Activated CD4-positive, alpha-beta T cell treated with anti-CD3 and anti-CD28 coated beads, Interleukin-2, Interleukin-4, amounts not matched to agents 100 ng/mL and 50 ng/mL, durations not matched to agents 16 hours and 8 hours (primary cell): Measurements from ENCODE around the gene FRAT1.

Experiments
- DNase-seq: peaks from one replicate; pipeline ENCODE4 v3.0.0-alpha.2; 2020; ENCODE audit warnings: low spot score

The FRAT1 gene

DNA sequence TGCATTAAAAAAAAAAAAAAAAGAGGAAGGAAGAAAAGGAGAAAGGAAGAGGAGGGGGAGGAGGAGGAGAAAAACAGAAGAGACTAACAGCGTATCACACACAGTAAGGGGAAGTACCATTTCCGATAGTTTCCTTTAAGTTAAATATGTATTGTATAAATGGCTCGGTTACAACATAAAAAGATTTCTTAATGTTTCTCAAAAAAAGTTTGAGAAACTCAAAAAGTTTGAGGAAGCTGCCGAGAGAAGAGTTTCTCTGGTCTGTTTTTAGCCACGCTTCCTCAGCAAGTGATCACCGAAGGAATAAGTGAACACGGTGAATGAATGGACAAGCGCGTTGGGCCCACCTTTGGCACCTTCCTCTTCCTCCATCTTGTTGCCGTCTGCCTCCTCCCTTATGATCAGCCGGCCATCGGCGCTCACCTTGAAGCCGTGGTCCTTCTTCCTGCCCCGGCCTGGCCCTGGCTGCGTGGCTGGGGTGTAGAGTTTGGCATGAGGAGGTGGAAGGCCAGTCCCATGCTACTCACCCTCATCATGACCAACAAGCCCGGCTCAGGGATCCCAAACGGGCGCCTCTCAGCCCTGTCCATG is 46.8 kb downstream of the FRAT1 start:
- no peak for DNase-seq

DNA sequence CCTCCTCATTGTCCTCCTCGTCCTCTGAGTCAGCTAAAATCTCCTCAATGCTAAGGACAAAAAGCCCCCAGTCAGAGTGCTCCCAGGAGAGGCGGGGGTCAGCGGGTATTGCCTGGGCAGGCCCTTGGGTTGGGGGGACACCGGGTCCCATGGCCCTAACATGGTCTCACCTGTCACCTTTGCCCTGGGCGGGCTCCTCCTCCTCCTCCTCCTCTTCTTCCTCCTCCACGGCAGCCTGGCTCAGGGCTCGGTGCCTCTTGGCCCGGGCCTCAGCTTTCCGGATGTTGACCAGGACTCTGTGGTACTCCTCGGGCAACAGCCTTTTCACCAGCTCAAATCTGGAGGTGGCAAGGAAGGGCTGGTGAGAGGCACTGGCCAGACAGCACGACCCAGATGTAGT is 47.5 kb downstream of the FRAT1 start:
- DNase-seq, result no peak

DNA sequence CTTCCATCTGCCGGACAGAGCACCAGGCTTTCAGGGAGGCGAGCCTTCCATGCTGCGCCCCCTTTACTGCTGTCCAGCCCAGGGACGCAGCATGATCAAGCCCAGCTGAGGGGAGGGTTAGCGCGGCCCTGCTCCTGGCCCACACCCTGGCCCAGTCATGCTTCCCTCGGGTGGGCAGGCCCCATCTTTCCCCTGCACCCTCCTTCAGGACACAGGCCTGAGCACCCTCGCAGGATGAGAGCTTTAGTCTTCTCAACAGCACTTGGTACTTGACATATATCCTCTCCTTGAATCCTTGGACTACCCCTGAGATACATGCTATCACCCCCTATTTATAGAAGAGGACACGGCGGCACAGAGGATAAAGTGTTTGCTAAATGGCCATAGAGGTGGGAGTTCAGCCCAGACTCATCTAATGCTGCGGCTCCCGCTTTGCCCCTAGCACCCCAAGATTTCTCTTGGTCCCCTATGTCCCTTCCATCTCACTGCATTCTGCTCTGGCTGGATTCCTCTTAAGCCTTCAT is 48.1 kb downstream of the FRAT1 start:
- no peak for DNase-seq
